Endothelial cell of umbilical vein (primary cell): ENCODE measurements around the gene SRD5A1.

Source experiments
- EZH2 ChIP-seq: IDR thresholded peaks from 2 replicates; pipeline ENCODE4 v1.6.1; 2012; ENCODE audit warnings: borderline replicate concordance, low read depth, mild to moderate bottlenecking, moderate library complexity, low read length, inconsistent platforms; ENCODE audit not compliant: severe bottlenecking
- GATA2 ChIP-seq: IDR thresholded peaks from 2 replicates; pipeline ENCODE4 v1.7.0; 2011; ENCODE audit warnings: low read depth, mild to moderate bottlenecking, moderate library complexity, mixed read lengths, low read length; ENCODE audit not compliant: insufficient read length, insufficient read depth
- JUN ChIP-seq: IDR thresholded peaks from 2 replicates; pipeline ENCODE4 v1.6.1; 2011; ENCODE audit warnings: borderline replicate concordance, low read depth; ENCODE audit not compliant: insufficient read length, insufficient read depth
- MAX ChIP-seq: IDR thresholded peaks from 2 replicates; pipeline ENCODE4 v1.6.1; 2011; ENCODE audit not compliant: insufficient read depth, insufficient read length
- MYC ChIP-seq: IDR thresholded peaks from one replicate; pipeline ENCODE4 v1.6.1; 2011; ENCODE audit warnings: mild to moderate bottlenecking, low read depth, low read length
- POLR2A ChIP-seq: IDR thresholded peaks from 2 replicates; pipeline ENCODE4 v1.6.1; 2012; ENCODE audit warnings: low read depth, mild to moderate bottlenecking, control low read depth, low read length
- POLR2AphosphoS5 ChIP-seq: IDR thresholded peaks from 2 replicates; pipeline ENCODE4 v1.6.1; 2012; ENCODE audit warnings: low read depth, mild to moderate bottlenecking, control low read depth, low read length, moderate library complexity; ENCODE audit not compliant: insufficient read depth
- TF ChIP-seq, protein P1 (sequence below), 2 donors: IDR thresholded peaks; 1 replicate in 1 of 2; 2 replicates in 1 of 2; pipeline ENCODE4 v1.5.1; 2011; ENCODE audit warnings: low read length in 2 of 2, mild to moderate bottlenecking in 2 of 2, moderate library complexity in 2 of 2, control low read depth in 1 of 2, inconsistent platforms in 1 of 2, low read depth in 1 of 2; ENCODE audit not compliant: insufficient read depth in 1 of 2; ENCODE audit errors: extremely low read depth in 1 of 2

DNA sequence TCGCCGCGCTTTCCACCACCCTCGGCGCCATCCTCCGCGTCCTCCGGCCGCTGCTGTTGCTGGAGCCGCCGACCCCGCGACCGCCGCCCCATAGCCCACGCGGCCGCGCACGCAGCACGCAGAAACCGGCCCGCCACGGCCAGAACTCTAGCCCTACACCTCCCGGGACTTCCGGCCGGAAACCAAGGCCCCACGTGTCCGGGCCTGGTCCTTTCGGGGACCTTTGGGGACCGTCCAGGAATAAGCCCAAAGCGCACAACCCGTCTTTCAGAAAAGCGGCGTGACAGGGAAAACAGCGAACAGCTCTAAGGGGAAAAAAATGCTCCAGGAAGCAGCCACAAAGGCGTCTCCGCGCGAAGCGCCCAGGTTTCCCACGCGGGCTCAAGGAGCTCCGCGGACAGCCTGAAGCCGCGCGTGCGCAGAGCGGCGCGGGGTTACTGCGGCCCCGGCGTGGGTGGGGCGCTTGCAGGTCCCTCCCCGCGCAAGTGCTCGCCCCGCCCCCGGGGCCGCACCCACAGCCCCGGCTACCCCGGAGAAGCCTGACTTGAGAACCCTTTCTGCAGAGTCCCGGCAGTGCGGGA lies at the start of gene SRD5A1, which contains the start of gene NSUN2:
- TF ChIP-seq, protein P1, sequence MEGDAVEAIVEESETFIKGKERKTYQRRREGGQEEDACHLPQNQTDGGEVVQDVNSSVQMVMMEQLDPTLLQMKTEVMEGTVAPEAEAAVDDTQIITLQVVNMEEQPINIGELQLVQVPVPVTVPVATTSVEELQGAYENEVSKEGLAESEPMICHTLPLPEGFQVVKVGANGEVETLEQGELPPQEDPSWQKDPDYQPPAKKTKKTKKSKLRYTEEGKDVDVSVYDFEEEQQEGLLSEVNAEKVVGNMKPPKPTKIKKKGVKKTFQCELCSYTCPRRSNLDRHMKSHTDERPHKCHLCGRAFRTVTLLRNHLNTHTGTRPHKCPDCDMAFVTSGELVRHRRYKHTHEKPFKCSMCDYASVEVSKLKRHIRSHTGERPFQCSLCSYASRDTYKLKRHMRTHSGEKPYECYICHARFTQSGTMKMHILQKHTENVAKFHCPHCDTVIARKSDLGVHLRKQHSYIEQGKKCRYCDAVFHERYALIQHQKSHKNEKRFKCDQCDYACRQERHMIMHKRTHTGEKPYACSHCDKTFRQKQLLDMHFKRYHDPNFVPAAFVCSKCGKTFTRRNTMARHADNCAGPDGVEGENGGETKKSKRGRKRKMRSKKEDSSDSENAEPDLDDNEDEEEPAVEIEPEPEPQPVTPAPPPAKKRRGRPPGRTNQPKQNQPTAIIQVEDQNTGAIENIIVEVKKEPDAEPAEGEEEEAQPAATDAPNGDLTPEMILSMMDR (IDR thresholded peaks at IDR 0.05; ENCODE audit: extremely low read depth in 1 of 2, insufficient read depth in 1 of 2, low read depth in 1 of 2, low read length in 2 of 2) = no peak
- TF ChIP-seq EZH2 = no peak
- TF ChIP-seq JUN = no peak
- peak; percentile 61 for TF ChIP-seq POLR2AphosphoS5
- peak; percentile 94 for TF ChIP-seq MAX
- peak; percentile 67 for TF ChIP-seq POLR2A
- TF ChIP-seq MYC = peak; percentile 67
- no peak for TF ChIP-seq GATA2
